AG04449 (cell line): Measurements from ENCODE around the gene TTC33.

Source experiments
- CTCF ChIA-PET: fragments of 350-600 bp; formaldehyde crosslinking; extraction: SDS; loops from one replicate; lab custom pipeline; 2021; ENCODE audit warnings: antibody characterized with exemption; lab: Yijun Ruan, JAX
- POLR2A ChIA-PET: fragments of 400-600, 350-600 bp; formaldehyde crosslinking; extraction: SDS; loops from one replicate; lab custom pipeline; 2020; ENCODE audit warnings: antibody characterized with exemption, inconsistent platforms; lab: Yijun Ruan, JAX
- DNase-seq: peaks from one replicate; pipeline ENCODE4 v3.0.0-alpha.2; 2010; ENCODE audit warnings: low read depth, low spot score
- H3K4me3 ChIP-seq: 2 replicates; pipeline ENCODE4 v1.5.1; 2011; ENCODE audit warnings: low read depth, mild to moderate bottlenecking, control low read depth, low read length
- TF ChIP-seq, protein P1 (sequence below): IDR thresholded peaks from one replicate; pipeline ENCODE4 v1.5.1; 2011; ENCODE audit warnings: mild to moderate bottlenecking, moderate library complexity, low read length, control low read depth, inconsistent platforms; ENCODE audit not compliant: insufficient read depth; ENCODE audit errors: missing control alignments

The TTC33 gene, protein sequence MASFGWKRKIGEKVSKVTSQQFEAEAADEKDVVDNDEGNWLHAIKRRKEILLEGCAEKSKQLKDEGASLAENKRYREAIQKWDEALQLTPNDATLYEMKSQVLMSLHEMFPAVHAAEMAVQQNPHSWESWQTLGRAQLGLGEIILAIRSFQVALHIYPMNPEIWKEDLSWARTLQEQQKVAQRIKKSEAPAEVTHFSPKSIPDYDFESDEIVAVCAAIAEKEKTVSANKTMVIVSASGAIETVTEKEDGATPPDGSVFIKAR

DNA sequence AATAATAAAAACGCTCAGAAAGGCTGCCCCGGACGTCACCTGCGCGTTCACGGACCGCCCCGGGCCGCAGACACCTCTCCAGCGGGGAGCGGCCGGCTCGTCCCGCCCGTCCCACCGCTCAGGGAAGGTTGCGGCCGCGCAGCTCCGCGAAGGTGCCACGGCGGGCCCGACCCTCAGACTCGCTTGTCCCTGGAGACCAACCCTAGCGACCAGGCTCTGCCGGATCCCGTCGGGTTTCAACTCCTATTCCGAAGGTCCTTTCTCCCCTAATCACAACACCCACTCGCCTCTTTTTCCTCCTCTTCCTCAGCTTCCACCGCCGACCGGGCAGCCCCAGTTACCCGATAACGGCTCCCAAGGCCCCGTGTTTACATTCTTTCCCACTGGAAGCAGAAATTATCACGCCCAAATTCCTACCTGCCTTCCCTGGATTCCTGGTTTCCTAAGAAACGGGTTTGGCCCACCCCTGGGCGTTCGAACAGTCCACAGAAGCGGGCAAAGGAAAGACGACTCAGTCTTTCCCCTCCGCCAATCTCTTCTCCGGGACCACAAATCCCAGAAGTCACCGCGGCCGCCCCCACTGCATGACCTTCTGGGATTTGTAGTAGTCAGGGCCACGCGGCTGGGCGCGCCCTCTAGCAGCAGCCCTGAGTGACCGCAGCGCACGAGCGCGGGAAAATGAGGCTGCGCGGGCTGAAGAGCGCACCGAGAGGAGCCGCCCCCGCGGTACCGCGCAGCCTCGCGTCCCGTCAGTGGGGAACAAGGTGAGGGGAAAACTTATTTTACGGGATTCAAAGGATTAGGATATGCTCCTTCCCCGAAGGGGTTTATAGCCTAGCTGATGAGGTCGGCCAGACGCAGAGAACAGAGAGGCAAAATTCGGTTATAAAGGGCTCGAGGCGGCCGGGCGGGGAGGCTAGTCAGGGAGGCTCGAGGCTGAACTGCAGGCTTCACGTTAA, at the start of gene TTC33:
TTC33 (minus strand) TSS at position 555 of the 959 bp plus-strand sequence. CDS start 8,943 bp downstream, outside the sequence.
- peak; percentile 69 for DNase-seq
- ChIA-PET POLR2A (no interaction called here), CTCF (interaction anchor here (0.7 to 1.6 kb wide), 11 partner anchors 8 to 123 kb away, joined by 3 to 6 read pairs (median 4); no protein-coding TSS in a partner anchor)
- TF ChIP-seq, protein P1, sequence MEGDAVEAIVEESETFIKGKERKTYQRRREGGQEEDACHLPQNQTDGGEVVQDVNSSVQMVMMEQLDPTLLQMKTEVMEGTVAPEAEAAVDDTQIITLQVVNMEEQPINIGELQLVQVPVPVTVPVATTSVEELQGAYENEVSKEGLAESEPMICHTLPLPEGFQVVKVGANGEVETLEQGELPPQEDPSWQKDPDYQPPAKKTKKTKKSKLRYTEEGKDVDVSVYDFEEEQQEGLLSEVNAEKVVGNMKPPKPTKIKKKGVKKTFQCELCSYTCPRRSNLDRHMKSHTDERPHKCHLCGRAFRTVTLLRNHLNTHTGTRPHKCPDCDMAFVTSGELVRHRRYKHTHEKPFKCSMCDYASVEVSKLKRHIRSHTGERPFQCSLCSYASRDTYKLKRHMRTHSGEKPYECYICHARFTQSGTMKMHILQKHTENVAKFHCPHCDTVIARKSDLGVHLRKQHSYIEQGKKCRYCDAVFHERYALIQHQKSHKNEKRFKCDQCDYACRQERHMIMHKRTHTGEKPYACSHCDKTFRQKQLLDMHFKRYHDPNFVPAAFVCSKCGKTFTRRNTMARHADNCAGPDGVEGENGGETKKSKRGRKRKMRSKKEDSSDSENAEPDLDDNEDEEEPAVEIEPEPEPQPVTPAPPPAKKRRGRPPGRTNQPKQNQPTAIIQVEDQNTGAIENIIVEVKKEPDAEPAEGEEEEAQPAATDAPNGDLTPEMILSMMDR = peak; percentile 86
- H3K4me3 ChIP-seq = peak within 1 kb of the TSS; percentile 81

DNA sequence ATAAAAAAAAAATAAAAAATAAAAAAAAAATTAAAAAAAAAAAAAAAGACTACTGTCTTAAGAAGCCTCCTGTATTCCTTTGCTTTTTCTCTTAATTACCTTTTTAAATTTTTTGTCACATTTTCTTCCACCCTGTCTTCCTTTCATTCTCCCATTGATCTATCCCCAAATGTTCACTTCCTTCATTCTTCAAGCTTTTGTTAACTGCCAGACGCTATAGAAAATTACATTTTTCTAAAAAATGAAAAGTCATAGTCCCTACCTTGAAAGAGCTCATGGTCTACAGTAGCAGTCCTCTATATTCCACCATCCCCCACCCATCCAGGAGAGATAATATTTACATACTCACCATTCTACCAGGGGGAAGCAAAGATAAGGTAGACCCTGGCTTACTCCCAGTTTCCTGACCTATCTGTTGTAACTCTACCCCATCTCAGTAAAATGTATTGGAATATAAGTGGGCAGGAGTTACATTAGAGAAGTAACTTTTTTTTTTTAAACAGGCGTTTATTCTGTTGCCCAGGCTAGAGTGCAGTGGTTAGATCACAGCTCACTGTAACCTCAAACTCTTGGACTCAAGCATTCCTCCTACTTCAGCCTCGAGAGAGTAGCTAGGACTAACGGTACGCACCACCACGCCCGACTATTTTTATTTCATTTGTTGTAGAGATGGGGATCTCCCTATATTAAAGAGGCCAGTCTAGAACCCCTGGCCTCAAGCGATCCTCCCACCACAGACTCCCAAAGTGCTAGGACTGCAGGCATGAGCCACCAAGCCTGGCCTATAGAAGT, 46.2 kb upstream of the TTC33 start:
- TF ChIP-seq, protein P1 = no peak
- ChIA-PET POLR2A (no interaction called here), CTCF (interaction anchor here (1.3 kb wide), 1 partner anchor 10 kb away, joined by 3 read pairs; no protein-coding TSS in a partner anchor)
- no peak overlapping the region for H3K4me3 ChIP-seq
- no peak for DNase-seq

DNA sequence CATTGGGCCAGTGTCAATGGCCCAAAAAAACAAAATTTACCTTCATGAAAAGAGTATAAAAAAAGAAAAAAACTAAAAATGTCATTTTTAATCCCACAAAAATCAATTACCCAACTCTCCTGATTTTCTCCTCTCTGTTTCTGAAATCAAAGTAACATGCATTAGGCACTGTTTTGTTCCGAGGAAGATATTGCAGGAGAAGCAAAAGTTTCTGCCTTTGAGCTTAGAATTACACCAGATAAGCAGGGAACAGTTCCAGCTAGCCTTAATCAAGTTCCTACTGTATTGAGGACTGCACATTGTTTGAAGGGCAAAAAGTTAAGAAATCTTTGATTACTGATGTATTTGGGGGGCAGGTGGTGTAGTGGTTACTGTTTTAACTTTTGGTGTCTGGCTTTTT, 43.5 kb upstream of the TTC33 start:
- CTCF ChIA-PET = interaction anchor here (0.6 to 1.0 kb wide), 5 partner anchors 16 to 262 kb away, joined by 3 to 4 read pairs (median 3); no protein-coding TSS in a partner anchor

DNA sequence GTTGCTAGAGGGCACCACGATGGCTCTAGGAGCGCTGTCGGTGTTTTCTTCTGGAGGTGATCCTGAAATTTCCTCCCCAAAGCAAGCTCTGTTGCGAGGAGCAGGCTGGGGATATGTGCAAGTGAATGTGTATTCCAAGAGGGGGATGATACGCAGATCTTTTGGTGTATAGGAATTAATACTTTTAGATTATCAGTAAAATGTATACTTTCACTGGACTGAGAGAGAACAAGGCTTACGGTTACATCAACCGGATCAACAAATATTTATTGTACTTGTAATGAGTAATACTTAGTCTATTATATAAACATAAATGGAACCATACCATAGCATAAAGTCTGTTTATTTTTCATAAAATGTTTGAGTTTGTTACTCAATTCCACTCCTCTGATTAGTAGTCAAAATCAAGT, 43.0 kb upstream of the TTC33 start:
- ChIA-PET CTCF (interaction anchor here (0.6 to 1.0 kb wide), 6 partner anchors 17 to 262 kb away, joined by 3 to 5 read pairs (median 4); no protein-coding TSS in a partner anchor), POLR2A (interaction anchor here (0.6 to 1.5 kb wide), 2 partner anchors 9 to 36 kb away, joined by 3 to 4 read pairs; partner anchors contain the start of gene RPL37)
- H3K4me3 ChIP-seq = peak overlapping the region; percentile 97
- TF ChIP-seq, protein P1 = peak; percentile 24
- no peak for DNase-seq

More for the DNA sequence above, 43.5 kb upstream of the TTC33 start:
- POLR2A ChIA-PET = no interaction called here
- TF ChIP-seq, protein P1 = no peak
- no peak for DNase-seq
- peak overlapping the region; percentile 97 for H3K4me3 ChIP-seq

DNA sequence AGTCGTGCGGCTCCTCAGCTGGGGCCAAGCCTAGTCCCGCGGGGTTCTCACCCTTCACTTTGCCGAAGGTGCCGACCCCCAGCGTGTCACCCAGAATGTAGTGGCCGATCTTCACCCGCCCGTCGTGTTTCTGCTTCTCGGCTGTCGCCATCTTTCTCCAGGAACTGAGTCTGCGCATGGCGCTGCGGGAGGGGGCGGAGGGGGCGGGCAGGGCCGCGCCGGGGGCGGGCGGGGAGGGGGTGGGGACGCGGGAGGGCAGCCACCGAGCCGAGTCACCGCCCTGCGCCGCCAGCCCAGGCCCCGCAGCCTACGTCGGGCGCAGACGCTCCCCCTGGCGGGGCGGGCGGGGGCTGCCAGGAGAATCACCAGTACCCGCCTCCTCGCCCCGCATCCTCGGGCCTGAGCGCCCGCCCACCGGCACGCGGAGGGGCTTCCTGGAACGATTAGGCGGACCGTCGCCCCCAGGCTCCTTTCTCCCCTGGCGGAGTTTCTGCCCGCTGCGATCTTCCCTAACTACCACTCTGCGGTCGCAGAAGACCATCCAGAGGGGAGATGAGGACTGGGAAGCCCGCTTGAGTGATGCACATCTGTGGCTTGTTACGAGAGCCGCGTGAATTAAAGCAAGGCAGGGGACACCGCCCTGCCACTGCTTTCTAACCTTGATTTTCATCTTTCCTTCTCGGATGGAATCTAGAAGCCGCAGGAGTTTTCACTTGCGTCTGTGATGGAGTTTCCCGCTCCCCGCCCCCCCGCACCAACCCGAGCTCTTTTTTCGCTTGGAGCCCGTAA, 42.4 kb upstream of the TTC33 start, which contains the start of gene PRKAA1:
PRKAA1 (minus strand) TSS at position 363 of the 789 bp plus-strand sequence; CDS start at position 178, 185 bp downstream.
- ChIA-PET CTCF (interaction anchor here (0.6 to 1.6 kb wide), 8 partner anchors 14 to 261 kb away, joined by 3 to 5 read pairs (median 4); no protein-coding TSS in a partner anchor), POLR2A (interaction anchor here (0.6 to 1.5 kb wide), 2 partner anchors 10 to 37 kb away, joined by 3 to 4 read pairs; partner anchors contain the start of gene RPL37)
- no peak for DNase-seq
- peak within 1 kb of the TSS; percentile 97 for H3K4me3 ChIP-seq
- TF ChIP-seq, protein P1 = peak; percentile 86
